PFSK-1 (cell line): ENCODE data around the gene RPTN.

Source experiments
- FOXP2 ChIP-seq: optimal IDR thresholded peaks from 2 replicates; pipeline ENCODE3; 2011; ENCODE audit warnings: borderline replicate concordance, control low read depth, inconsistent platforms; ENCODE audit not compliant: insufficient read depth; ENCODE audit errors: extremely low read length, extremely low read depth
- POLR2AphosphoS5 ChIP-seq: IDR thresholded peaks from 2 replicates; pipeline ENCODE4 v1.6.1; 2012; ENCODE audit warnings: low read depth, mild to moderate bottlenecking, control low read depth, low read length, moderate library complexity
- REST ChIP-seq, 2 experiments: IDR thresholded peaks; 2 replicates each; pipeline versions ENCODE4 v1.6.1 to v1.8.0; 2011 to 2012; ENCODE audit warnings: low read depth in 2 of 2, low read length in 2 of 2, control low read depth in 1 of 2, inconsistent platforms in 1 of 2, mild to moderate bottlenecking in 1 of 2, moderate library complexity in 1 of 2; ENCODE audit not compliant: insufficient read depth in 1 of 2
- SIN3A ChIP-seq: IDR thresholded peaks from 2 replicates; pipeline ENCODE4 v1.6.1; 2012; ENCODE audit warnings: mild to moderate bottlenecking, low read length, moderate library complexity, borderline replicate concordance; ENCODE audit not compliant: insufficient read depth
- TAF1 ChIP-seq: IDR thresholded peaks from 2 replicates; pipeline ENCODE4 v1.6.1; 2012; ENCODE audit warnings: low read length, control low read depth, borderline replicate concordance; ENCODE audit not compliant: insufficient read depth

The RPTN gene

GRCh38 chr1:152186556-152187285 is 27.7 kb upstream of the RPTN start:
- TF ChIP-seq TAF1 (no peak), SIN3A (no peak), REST (IDR thresholded peaks at IDR 0.05; ENCODE audit: insufficient read depth in 1 of 2, low read depth in 2 of 2, low read length in 2 of 2) (no peak), FOXP2 (no peak), POLR2AphosphoS5 (no peak)

GRCh38 chr1:152185544-152186391 is 26.7 kb upstream of the RPTN start:
- TF ChIP-seq SIN3A = no peak
- no peak for TF ChIP-seq TAF1
- no peak for TF ChIP-seq FOXP2
- no peak for TF ChIP-seq REST (IDR thresholded peaks at IDR 0.05; ENCODE audit: insufficient read depth in 1 of 2, low read depth in 2 of 2, low read length in 2 of 2)
- TF ChIP-seq POLR2AphosphoS5 = no peak

- TF ChIP-seq SIN3A = no peak
- no peak for TF ChIP-seq POLR2AphosphoS5
- TF ChIP-seq REST (IDR thresholded peaks at IDR 0.05; ENCODE audit: insufficient read depth in 1 of 2, low read depth in 2 of 2, low read length in 2 of 2) = no peak
- TF ChIP-seq FOXP2 = no peak
- TF ChIP-seq TAF1 = no peak
Measured at GRCh38 chr1:152182944-152183361, 23.9 kb upstream of the RPTN start.

GRCh38 chr1:152182431-152182830 is 23.4 kb upstream of the RPTN start:
- no peak for TF ChIP-seq REST (IDR thresholded peaks at IDR 0.05; ENCODE audit: insufficient read depth in 1 of 2, low read depth in 2 of 2, low read length in 2 of 2)
- TF ChIP-seq SIN3A = no peak
- no peak for TF ChIP-seq TAF1
- no peak for TF ChIP-seq FOXP2
- no peak for TF ChIP-seq POLR2AphosphoS5
